SK-N-SH (cell line): ENCODE results near the gene FAM163A.

Experiments used
- EZH2phosphoT487 ChIP-seq: fragments of 200-600 bp; sonication (generic); IDR thresholded peaks from 2 replicates; pipeline ENCODE4 v1.6.1; 2017; ENCODE audit warnings: low read depth, mixed run types, mild to moderate bottlenecking, antibody characterized with exemption, moderate library complexity, borderline replicate concordance
- RFX5 ChIP-seq: IDR thresholded peaks from 2 replicates; pipeline ENCODE4 v1.6.1; 2012; ENCODE audit warnings: mild to moderate bottlenecking, improper control_type of control experiment, low read length

DNA sequence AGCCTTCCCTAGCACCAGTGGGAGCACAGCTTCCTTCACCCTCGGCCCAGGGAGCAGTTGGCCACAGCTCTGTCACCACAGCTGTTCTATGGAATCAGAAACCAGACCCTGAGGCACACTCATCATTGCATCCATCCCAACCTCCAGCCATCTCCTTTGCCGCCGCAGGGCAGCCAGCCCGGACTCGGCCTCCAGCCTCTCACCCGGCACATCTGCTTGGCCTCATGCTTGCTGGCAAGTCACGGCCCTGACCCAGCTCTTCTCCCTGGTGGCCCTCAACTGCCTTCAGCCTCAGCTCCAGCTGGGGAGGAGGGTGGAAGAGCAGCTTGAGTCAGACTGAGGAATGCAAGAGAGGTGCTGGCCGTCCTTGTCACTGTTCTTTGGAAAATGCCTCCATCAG is 74.7 kb downstream of the FAM163A start:
- TF ChIP-seq RFX5: no peak
- TF ChIP-seq EZH2phosphoT487: no peak
